HepG2 (cell line): ENCODE results near the gene SLC8B1. TPM values are rescaled to one million over a fixed set of nuclear protein-coding genes. Genes with fewer than 3 reads are reported as not detected.

Experiments
- ATAC-seq: fragments of 200-7000 bp; cut with Tn5 transposase; 3 replicates; pipeline ENCODE4 v1.9.1; 2020; ENCODE audit warnings: mild to moderate bottlenecking, moderate library complexity
- BruUV-seq: library from RNA; stranded (reverse); fragments of 400-500 nt; replicated peaks from 2 replicates; lab custom pipeline; 2021; lab: Mats Ljungman, UMichigan
- CTCF ChIA-PET: fragments of 300-600 bp; formaldehyde crosslinking; extraction: SDS; loops from one replicate; lab custom pipeline; 2021; ENCODE audit warnings: low total read pairs, inconsistent platforms, low intra/inter-chr PET ratio; lab: Yijun Ruan, JAX
- POLR2A ChIA-PET: fragments of 350-600 bp; sonication (Branson Sonifier 250); formaldehyde crosslinking; loops from one replicate; lab custom pipeline; 2020; ENCODE audit warnings: antibody characterized with exemption, inconsistent platforms; lab: Yijun Ruan, JAX
- DNase-seq: peaks from one replicate; pipeline ENCODE4 v3.0.0-alpha.2; 2015; ENCODE audit warnings: low spot score
- FAIRE-seq: peaks from 3 replicates; lab custom pipeline; 2011; peaks lifted over from hg19 to GRCh38; lab: Jason Lieb, UNC
- H2AFZ ChIP-seq: one replicate; pipeline ENCODE4 v1.6.1; 2011; ENCODE audit warnings: low read length, inconsistent platforms
- H3K27ac ChIP-seq: fragments of 300-600 bp; 3 replicates; pipeline ENCODE4 v1.8.0; 2011; ENCODE audit warnings: mixed run types, mild to moderate bottlenecking, mixed read lengths, low read length, inconsistent platforms; ENCODE audit not compliant: insufficient read depth; ENCODE audit errors: extremely low read length
- H3K27me3 ChIP-seq, 2 experiments: fragments of 200-600 bp in 1 of 2; 2 replicates in 1 of 2; 3 replicates in 1 of 2; pipeline versions ENCODE4 v1.6.0 to v1.8.0; 2011; ENCODE audit warnings: low read length in 2 of 2, mild to moderate bottlenecking in 2 of 2, moderate library complexity in 2 of 2, inconsistent platforms in 1 of 2; ENCODE audit not compliant: insufficient read depth in 2 of 2, control insufficient read depth in 1 of 2
- H3K36me3 ChIP-seq, 2 experiments: fragments of 200-600 bp in 1 of 2; replicated peaks in 1 of 2; 2 replicates in 1 of 2; 3 replicates in 1 of 2; pipeline versions ENCODE4 v1.5.1 to v1.8.0; 2011; ENCODE audit warnings: low read length in 2 of 2, inconsistent platforms in 1 of 2; ENCODE audit not compliant: insufficient read depth in 2 of 2, control insufficient read depth in 1 of 2
- H3K4me1 ChIP-seq: 2 replicates; pipeline ENCODE4 v1.5.1; 2012; ENCODE audit warnings: low read length, inconsistent platforms; ENCODE audit not compliant: insufficient read depth
- H3K4me2 ChIP-seq: 2 replicates; pipeline ENCODE4 v1.6.0; 2011; ENCODE audit warnings: low read depth, low read length, inconsistent platforms
- H3K4me3 ChIP-seq, 3 experiments: fragments of 200-600 bp in 1 of 3; sonication (generic), shearing (Covaris generic) in 1 of 3; replicated peaks in 1 of 3; 2 replicates each; pipeline ENCODE4 v1.5.1; 2011 to 2016; ENCODE audit warnings: low read length in 3 of 3, inconsistent platforms in 2 of 3, low read depth in 2 of 3, mild to moderate bottlenecking in 2 of 3, control low read depth in 1 of 3, mixed read lengths in 1 of 3; ENCODE audit not compliant: insufficient read depth in 1 of 3
- H3K79me2 ChIP-seq: one replicate; pipeline ENCODE4 v1.6.1; 2011; ENCODE audit warnings: low read length, inconsistent platforms; ENCODE audit not compliant: insufficient read depth
- H3K9ac ChIP-seq: 2 replicates; pipeline ENCODE4 v1.6.0; 2011; ENCODE audit warnings: mild to moderate bottlenecking, low read depth, low read length, inconsistent platforms; ENCODE audit not compliant: insufficient read depth
- H3K9me3 ChIP-seq: 2 replicates; pipeline ENCODE4 v1.5.1; 2012; ENCODE audit warnings: mild to moderate bottlenecking, low read length
- H4K20me1 ChIP-seq: 2 replicates; pipeline ENCODE4 v1.6.0; 2011; ENCODE audit warnings: inconsistent platforms, mild to moderate bottlenecking, low read length, moderate library complexity; ENCODE audit not compliant: insufficient read depth
- ERF ChIP-seq: IDR thresholded peaks from 2 replicates; pipeline ENCODE4 v1.6.1; 2018; ENCODE audit warnings: missing biosample characterization, missing genetic modification reagents
- HNRNPL ChIP-seq: fragments of 200-400 bp; formaldehyde crosslinking; IDR thresholded peaks from 2 replicates; pipeline ENCODE4 v1.6.1; 2017; ENCODE audit warnings: mild to moderate bottlenecking, low read depth, low read length
- TOPORS ChIP-seq: sonication (generic); formaldehyde crosslinking; IDR thresholded peaks from 2 replicates; pipeline ENCODE4 v1.8.0; 2023; ENCODE audit warnings: mild to moderate bottlenecking, missing genetic modification reagents
- ZMYM4 ChIP-seq: sonication (generic); formaldehyde crosslinking; IDR thresholded peaks from 2 replicates; pipeline ENCODE4 v1.8.1; 2023; ENCODE audit warnings: mild to moderate bottlenecking, missing genetic modification reagents
- ZNF136 ChIP-seq: sonication (generic); formaldehyde crosslinking; IDR thresholded peaks from 2 replicates; pipeline ENCODE4 v1.8.1; 2022; ENCODE audit warnings: low read depth, mild to moderate bottlenecking, moderate library complexity, missing genetic modification reagents
- ZNF253 ChIP-seq: sonication (generic); formaldehyde crosslinking; IDR thresholded peaks from 2 replicates; pipeline ENCODE4 v1.8.0; 2022; ENCODE audit warnings: mild to moderate bottlenecking, missing genetic modification reagents, borderline replicate concordance
- ZNF687 ChIP-seq: sonication (generic); formaldehyde crosslinking; IDR thresholded peaks from 2 replicates; pipeline ENCODE4 v1.5.1; 2020; ENCODE audit warnings: mild to moderate bottlenecking, missing genetic modification reagents, moderate library complexity
- WGBS: methylation state at CpG from one replicate; pipeline ENCODE4 v1.1.6; 2017; ENCODE audit warnings: low lambda C conversion rate; 5-methylcytosine and 5-hydroxymethylcytosine counted together
- in situ Hi-C: cut with HindIII; loops from 2 replicates; pipeline ENCODE4 v1.10.0; 2017; ENCODE audit warnings: low pct_unique_long_range_greater_than_20kb; ENCODE audit not compliant: extremely low pct_ligation_motif_present
- intact Hi-C: fragments of 100-400 bp; cut with micrococcal nuclease; formaldehyde crosslinking; loops from one replicate; pipeline ENCODE4 v1.10.0; 2022; ENCODE audit not compliant: unreplicated experiment
- polyA plus RNA-seq, 8 experiments: library from polyadenylated mRNA; depleted of rRNA in 3 of 8; stranded (reverse) in 7 of 8; unstranded in 1 of 8; fragments of >200 nt; fragmentation: Illumina TruSeq in 4 of 8; extraction: Trizol in 4 of 8; gene quantifications; 2 replicates each; pipeline versions ENCODE4 v1.2.1 to v1.2.3, GENCODE V29; 2011 to 2016; ENCODE audit warnings: low read depth in 4 of 8, missing spikeins in 1 of 8, mixed read lengths in 1 of 8; ENCODE audit not compliant: insufficient read depth in 1 of 8
- total RNA-seq, 5 experiments: library from RNA; depleted of rRNA; stranded (reverse); fragments of >200 nt; fragmentation: Illumina TruSeq; extraction: Trizol; gene quantifications; 2 replicates each; pipeline ENCODE4 v1.2.3, GENCODE V29; 2016; ENCODE audit warnings: low read depth in 1 of 5

SLC8B1 gene
- total and polyA plus RNA-seq, 2 of the 13 experiments (the other 11 are each of a cell fraction or from before 2014, with no cell fraction given): 6.8 to 8.0 TPM

DNA sequence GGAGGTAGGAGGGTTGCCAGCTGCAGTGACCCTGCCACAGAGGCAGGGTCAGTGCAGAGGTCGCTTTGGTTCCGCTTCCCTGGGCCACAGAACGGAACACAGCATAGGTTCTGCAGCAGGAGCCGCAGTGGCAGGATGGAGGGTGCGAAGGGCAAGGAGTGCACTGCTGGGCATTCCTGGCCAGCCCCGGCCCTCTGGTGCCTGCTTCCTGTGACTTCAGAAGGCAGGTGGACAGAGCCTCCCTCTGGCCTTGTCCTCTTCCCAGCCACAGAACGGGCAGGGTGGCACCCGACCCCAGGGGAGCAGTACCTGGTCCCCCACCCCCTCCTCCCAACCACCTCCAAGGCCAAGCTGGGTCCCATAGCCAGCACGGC, 37.7 kb downstream of the SLC8B1 start (continued):
- peak; percentile 26; the same call in 1 of the 2 replicates for TF ChIP-seq ZNF687 (CRISPR knock-in tag)
- TF ChIP-seq TOPORS: no peak
- 0 out of 2 replicates have a peak, but pooled peaks have one; percentile 62 for TF ChIP-seq HNRNPL
- TF ChIP-seq ZNF253 (CRISPR knock-in tag): no peak
- TF ChIP-seq ZNF136: no peak
- TF ChIP-seq ZMYM4 (CRISPR knock-in tag): no peak
- TF ChIP-seq, all 625 proteins: peak for 4

- Histone ChIP-seq H3K79me2 (no peaks in the 10 kb centered on the region), H3K9me3 (no peaks in the 10 kb centered on the region), H3K27ac (no peak overlapping the region), H3K9ac (no peak overlapping the region), H3K4me1 (peaks cover 34% of the 10 kb centered on the region), H2AFZ (no peak overlapping the region), H4K20me1 (no peaks in the 10 kb centered on the region), H3K27me3 (no peaks in the 10 kb centered on the region), H3K4me2 (no peak overlapping the region), H3K36me3 (peaks cover 9 to 11% of the 10 kb centered on the region in 2 experiments; a peak in 4 of 5 replicates), H3K4me3 (no peak overlapping the region)
- POLR2A ChIA-PET: no interaction called here
- ATAC-seq: no peak
- TF ChIP-seq ERF: no peak
- CTCF ChIA-PET: no interaction called here
- intact Hi-C loops (no loop called here), in situ Hi-C loops (no loop called here)
- no peak for FAIRE-seq
- WGBS: 95% methylated on average over 23 of the region's 23 CpGs
- no peak for DNase-seq
- BruUV-seq: TSS peak; percentile 37
These were observed 38.2 kb downstream of the SLC8B1 start for GRCh38 chr12:113296557-113297213.
